ENCODE results near the gene CASP3.

GRCh38 chr4:184635381-184635780, 13.9 kb downstream of the CASP3 start:
- TF ChIP-seq L3MBTL2 (conservative IDR thresholded peaks at IDR 0.05): no peak
- TF ChIP-seq ARNT (IDR thresholded peaks at IDR 0.05): no peak
- no peak for TF ChIP-seq CTBP1 (IDR thresholded peaks at IDR 0.05; ENCODE audit: borderline replicate concordance)
- TF ChIP-seq FOXK2 (IDR thresholded peaks at IDR 0.05): no peak
- no peak for TF ChIP-seq BHLHE40 (IDR thresholded peaks at IDR 0.05; ENCODE audit: borderline replicate concordance)
- TF ChIP-seq TARDBP (IDR thresholded peaks at IDR 0.05): no peak

All from HEK293T (cell line).